ENCODE results near the gene RPS2.

RPS2 gene

DNA sequence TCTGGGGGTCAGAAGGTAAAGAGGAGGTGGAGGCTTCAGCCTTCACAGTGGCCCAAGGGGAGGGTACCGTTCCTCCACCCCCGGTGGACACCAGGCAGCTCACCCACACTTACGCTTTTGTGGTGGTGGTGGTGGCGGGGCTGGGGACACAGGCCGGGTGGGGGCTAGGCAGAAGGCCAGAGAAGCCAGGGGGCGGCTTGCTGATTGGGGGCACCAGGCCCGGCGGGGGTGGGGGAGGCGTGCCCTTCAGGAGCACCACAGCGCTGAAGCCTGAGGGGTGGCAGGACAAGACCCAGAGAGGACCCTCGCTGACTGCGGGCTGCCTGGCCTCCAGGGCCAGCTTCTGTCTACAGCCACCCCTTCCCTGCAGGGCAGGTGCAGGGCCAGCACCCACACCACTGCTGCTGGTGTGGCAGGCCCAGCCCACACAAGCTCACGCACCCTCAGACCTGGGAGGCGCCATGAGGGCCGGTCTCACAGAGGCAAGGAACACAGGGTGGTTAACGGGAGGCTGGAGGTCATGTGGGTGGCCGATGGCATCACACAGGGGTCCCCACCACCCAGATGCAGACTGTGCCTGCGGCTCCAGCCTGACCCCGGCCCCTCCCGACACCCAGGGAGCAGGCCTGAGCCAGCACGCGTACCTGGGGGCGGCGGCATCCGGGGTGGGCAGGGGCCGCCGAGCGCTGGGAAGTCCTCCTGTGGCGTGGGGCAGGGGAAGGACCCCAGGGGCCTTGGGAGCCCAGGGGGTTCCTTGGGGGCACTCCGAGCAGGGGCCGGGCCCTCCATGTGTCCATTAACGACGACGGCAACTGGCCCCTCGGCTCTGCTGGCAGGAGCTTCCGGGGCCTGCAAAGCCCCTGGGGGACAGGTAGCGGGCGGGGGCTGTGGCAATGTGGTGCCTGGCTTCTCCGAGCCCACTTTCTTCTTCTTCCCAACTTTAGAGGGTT is 34.5 kb upstream of the RPS2 start:
- DNase-seq (ENCODE audit: low read depth): no peak

DNA sequence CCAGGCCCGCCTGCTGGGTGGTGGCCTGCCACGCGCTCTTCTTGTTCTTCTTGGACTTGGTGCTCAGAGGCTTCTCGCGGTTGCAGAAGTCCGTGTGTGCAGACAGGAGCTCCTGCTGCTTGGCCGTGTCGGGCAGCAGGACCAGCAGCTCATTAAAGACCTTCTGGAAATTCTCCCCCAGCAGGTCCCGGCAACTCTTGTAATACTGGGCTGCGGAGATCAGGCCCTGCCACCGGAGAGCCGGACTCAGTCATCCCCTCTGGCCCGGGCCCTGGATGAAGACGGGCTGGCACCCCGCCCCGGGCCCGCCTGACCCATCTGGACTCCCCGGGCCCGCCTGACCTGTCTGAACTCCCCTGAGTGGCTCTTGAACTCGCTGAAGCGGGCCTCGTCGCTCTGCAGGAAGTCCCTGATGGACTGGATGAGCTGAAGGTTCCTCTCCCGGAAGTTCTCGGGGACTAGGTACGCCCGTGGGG is 33.8 kb upstream of the RPS2 start:
- DNase-seq (ENCODE audit: low read depth): no peak

DNA sequence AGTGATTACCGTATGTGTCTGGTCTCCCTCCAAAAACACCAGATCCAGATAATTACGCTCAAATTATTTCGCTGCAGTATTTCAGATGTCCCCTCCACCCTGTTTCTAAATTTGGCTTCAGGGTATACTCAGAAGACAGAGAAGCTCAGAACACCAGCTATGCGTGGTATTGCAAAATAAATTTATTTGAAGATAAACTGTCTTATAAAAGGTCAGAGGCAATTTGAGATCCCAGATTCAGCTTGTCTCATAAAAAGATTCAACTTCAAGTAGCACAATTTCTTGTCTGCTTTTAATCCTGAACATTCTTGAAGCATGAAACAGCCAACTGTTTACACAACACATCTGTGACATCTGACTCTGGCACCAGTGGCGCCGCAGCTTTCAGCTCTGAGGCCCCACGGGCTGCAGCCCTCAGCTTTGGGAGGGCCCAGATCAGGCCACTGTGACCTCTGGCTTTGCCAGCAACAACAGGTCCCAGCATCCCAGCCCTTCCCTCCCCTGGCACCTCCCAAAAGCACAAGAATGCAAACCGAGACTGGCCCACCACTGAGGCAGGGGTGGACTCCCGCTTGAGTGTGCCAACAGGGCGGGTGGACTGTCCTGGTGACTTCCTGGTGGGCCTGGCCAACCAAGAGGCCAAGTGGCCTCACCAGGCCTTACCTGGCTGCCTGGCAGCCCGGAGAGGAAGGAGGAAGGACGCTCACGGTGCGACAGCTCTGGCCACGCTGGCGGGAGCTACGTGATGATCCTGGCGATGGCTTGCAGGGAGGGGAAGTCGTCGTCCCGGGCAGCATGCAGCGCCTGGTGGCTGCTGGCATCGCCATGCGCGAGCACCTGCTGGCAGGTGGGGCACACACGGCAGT is 33.1 kb upstream of the RPS2 start:
- DNase-seq (ENCODE audit: low read depth): no peak

DNA sequence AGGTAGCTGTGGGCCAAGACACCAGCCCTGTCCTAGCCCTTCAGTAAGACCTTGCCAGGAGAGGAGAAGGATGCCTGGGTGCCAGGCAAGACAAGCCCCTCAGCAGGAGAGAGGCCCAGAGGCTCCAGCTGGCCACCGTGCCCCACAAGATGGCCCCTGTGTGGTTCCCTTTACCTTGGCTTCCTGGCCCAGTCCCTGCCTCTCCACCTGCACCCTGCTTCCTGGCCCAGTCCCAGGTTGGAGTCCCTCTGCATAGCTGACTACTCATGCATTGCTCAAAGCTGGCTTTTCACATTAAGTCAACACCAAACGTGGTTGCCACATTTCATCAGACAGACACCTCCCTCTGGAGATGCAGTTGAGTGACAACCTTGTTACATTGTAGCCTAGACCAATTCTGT is 29.1 kb upstream of the RPS2 start:
- no peak for DNase-seq (ENCODE audit: low read depth)

DNA sequence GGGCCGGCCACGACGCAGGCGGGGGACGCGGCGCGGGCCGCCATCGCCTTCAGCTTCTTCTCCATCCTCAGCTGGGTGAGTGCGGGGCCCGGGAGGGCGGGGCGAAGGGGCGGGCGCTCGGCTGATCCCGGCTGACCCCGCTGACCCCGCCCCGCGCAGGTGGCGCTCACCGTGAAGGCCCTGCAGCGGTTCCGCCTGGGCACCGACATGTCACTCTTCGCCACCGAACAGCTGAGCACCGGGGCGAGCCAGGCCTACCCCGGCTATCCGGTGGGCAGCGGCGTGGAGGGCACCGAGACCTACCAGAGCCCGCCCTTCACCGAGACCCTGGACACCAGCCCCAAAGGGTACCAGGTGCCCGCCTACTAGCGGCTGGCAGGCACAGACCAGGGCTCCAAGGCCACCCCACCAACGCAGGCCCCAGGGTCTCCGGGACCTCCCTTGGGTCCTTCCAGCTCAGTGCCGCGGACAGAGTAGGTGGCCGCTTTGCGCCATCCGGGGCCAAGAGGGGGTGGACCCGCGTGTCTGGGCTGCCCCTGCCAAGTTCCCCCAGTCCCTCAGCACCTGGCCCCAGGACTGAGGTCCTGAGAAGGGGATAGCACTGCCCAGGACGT is 28.2 kb upstream of the RPS2 start:
- no peak for DNase-seq (ENCODE audit: low read depth)

DNA sequence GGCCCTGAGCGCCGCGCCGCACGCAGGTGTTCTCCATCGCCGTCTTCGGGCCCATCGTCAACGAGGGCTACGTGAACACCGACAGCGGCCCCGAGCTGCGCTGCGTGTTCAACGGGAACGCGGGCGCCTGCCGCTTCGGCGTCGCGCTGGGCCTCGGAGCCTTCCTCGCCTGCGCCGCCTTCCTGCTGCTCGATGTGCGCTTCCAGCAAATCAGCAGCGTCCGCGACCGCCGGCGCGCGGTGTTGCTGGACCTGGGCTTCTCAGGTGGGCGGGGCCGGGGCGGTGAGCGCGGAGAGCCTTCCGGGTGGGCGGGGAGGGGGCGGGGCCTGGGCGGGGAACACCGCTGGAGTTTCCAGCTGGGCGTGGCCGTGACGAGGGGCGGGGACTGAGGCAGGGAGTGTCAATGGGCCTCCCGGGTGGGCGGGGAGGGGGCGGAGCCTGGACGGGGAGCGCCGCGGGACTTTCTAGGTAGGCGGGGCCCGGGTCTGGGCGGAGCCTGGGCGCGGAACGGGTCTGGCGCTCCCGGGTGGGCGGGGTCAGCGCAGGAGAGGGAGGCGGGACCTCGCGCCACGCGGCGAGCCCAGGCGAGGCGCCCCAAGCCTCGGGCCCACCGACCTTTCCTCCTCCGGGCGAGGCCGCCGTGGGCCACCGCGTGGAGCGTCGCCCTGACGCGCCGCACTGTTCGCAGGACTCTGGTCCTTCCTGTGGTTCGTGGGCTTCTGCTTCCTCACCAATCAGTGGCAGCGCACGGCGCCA is 27.5 kb upstream of the RPS2 start:
- DNase-seq (ENCODE audit: low read depth): peak; percentile 96

DNA sequence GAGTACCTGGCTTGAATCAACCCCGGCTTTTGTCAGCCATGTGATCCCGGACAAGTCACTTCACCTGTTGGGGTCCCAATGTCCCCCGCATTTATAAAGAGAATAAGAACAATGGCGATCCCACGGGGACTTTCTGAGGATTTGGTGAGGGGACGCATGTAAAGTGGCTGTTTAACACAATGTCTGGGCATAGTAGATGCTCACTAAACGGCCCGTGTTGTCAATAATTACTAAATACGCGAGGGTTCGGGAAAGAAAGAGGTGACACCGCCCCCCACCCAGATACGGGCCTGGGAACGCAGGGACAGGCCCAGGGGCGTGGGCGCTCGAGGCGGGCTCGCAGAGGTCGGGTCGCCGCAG is 26.9 kb upstream of the RPS2 start:
- no peak for DNase-seq (ENCODE audit: low read depth)

DNA sequence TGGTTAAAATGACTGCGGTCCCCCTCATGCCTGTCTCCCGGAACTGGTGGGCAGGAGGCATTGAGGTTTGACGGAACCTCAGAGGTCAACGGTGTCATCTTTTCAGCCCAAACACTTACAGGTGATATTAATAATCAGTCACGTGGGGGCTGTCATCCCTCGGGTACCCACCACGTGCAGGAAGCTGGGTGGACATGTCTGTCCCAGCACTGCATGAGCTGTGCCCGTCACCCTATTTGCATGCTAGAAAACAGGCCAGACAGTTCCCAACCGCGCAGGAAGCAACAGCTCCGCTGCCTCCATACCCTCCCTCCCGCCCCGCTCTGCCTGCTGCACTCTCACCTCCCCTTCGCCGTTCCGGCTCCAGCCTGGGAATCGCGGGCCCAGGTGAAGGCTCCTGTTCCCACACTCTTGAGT is 26.5 kb upstream of the RPS2 start:
- DNase-seq (ENCODE audit: low read depth): no peak

DNA sequence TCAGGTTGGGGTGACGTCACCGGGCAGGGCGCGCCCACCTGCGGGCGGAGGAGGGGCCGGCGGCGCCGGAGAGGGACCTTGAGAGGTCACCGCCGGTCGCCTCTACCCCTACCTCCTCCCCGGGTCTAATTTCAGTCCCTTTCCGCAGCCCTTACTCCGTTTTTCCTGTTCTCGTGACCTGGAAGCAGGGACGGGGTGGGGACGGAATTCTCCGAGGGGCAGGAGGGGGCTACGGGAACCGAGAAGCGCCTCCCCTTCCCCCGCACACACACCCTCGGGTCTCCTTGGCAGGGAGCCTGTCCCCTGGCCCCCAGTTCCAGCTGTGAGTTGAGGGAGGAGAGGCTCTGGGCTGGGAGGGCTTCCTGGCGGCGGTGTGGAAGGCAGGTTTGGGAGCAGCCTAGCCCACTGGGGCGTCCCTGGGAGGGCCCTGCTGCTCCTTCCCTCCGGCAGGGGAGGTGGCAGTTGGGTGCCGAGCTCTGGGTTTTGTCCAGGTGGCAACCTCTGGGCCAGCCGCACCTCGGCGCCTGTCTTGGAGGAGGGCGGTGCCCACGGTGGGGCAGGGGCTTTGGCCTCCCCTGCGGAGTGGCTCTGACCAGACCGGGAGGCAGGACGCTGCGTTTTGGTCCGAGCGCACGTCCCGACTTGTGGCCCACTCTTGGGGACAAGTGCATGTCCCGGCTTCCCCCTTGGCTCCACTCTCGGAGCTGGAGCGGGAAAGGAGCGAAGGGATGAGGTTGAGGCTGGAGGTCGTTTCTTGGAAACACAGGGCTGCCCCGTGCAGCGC is 25.9 kb upstream of the RPS2 start:
- DNase-seq (ENCODE audit: low read depth): no peak

DNA sequence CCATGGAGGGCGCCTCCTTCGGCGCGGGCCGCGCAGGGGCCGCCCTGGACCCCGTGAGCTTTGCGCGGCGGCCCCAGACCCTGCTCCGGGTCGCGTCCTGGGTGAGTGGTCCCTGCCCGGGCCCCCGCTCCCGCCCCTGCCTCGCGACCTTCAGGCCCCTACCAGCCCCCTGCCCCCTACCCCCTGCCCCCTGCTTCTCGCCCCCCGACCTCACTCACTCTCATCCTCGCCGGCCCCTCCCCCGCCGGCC is 25.4 kb upstream of the RPS2 start:
- DNase-seq (ENCODE audit: low read depth): no peak

DNA sequence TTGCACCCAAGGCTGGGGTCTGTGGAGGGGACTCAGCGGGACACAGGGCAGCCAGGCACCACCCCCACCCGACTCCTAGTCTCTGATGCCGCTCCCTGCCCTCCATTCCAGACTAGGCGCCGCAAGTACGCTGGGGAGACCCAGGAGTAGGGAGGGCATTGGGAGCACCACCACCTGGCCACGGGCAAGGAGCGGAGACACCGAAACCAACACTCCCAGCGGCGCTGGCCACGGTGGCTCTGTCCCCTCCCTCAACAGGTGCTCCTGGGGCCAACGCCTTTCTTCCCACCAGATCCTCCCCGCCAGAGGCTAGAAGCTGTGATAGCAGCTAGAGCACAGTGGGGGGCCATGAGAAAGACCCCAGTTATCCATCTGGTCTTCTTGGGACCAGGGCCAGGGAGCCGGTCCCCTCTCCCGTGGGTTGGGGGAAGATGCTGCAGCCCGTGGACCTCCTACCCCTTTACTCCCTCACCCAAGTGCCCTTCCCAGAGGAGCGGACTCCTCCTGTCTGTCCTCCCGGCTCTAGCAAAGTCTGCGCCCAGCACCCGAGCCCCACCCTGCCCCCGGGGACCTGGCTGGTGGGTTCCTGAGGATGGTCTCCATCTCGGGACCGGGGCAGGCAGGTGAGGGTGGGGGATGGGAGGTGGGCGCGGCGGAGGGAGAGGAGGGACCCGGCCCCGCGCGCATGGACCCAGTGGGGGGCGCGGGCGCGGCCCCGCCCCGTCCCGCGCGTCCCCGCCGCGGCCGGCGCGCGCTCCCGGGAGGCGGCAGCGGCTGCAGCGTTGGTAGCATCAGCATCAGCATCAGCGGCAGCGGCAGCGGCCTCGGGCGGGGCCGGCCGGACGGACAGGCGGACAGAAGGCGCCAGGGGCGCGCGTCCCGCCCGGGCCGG is 24.8 kb upstream of the RPS2 start, which contains the start of gene SYNGR3:
TSS of gene SYNGR3 (plus strand) at position 762 of the 892 bp plus-strand sequence. CDS start 133 bp downstream, outside the sequence.
- no peak for DNase-seq (ENCODE audit: low read depth)

DNA sequence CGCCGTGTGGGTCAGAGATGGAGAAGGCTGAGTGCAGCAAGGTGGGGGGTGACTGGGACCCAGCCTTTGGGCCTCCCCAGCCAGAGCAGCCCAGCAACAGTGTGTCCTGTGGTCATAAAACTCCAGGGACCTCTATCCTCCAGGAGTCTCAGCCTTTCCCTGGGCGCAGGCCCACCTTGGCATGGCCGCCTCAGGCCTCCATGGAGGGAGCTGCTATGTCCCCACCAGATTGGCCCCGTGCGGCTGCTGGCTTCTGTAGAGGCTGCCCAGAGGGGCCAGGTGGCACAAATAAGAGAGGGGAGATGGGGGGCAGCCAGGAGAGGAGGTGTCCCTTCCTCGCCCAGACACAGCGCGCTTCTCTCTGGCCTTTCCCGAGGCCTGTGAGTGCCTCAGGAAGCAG is 22.6 kb upstream of the RPS2 start:
- no peak for DNase-seq (ENCODE audit: low read depth)

DNA sequence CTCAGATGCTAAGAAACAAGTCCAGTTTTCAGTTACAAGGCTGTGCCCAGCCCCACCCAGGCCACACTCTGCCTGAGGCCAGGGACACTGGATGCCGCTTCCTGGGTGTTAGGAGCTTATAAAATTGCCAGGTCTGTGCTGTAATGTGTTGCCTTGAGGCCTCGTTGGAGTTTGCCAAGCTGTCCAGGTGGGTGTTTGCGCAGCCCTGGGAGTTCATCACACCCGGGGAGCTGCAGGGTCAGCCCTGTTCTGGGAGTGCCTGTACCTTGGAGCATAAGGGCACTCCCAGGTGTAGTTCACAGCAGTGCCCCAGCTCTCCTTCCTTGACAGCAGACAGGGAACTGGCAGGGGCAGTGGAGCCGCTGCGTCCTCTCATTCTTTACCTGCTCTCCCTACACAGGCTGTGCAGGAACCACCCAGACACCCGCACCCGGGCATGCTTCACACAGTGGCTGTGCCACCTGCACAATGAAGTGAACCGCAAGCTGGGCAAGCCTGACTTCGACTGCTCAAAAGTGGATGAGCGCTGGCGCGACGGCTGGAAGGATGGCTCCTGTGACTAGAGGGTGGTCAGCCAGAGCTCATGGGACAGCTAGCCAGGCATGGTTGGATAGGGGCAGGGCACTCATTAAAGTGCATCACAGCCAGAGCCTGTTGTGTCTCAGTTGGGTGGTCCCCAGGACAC is 21.0 kb upstream of the RPS2 start:
- DNase-seq (ENCODE audit: low read depth): no peak

DNA sequence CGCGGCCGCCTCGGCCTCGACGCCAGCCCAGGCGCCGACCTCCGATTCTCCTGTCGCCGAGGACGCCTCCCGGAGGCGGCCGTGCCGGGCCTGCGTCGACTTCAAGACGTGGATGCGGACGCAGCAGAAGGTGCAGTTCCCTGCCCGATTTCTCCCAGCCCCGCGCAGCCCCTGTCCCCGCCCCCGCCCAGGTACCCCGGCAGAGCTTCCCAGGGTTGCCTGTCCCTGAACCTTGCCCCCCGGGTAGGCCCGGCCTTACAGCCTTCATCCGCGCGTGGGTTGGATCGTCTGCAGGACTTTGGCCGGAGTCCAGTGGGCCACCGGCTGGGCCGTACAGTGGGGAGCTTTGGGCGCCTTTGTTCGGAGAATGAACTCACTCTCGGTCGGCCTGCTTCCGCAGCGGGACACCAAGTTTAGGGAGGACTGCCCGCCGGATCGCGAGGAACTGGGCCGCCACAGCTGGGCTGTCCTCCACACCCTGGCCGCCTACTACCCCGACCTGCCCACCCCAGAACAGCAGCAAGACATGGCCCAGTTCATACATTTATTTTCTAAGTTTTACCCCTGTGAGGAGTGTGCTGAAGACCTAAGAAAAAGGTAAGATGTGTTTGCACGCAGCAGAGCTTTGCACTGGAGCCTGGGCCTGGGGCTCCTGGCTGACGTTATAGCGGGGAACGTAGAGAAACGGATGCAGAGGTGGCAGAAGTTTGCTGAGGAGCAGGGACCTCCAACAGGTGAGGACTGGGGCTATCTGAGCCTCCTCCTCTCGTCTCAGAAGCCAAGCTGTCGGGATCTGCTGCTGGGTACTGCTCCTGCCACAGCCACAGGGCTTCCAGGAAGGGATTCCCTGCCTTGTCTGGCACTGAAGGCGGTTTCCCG is 20.0 kb upstream of the RPS2 start:
- DNase-seq (ENCODE audit: low read depth): no peak

DNA sequence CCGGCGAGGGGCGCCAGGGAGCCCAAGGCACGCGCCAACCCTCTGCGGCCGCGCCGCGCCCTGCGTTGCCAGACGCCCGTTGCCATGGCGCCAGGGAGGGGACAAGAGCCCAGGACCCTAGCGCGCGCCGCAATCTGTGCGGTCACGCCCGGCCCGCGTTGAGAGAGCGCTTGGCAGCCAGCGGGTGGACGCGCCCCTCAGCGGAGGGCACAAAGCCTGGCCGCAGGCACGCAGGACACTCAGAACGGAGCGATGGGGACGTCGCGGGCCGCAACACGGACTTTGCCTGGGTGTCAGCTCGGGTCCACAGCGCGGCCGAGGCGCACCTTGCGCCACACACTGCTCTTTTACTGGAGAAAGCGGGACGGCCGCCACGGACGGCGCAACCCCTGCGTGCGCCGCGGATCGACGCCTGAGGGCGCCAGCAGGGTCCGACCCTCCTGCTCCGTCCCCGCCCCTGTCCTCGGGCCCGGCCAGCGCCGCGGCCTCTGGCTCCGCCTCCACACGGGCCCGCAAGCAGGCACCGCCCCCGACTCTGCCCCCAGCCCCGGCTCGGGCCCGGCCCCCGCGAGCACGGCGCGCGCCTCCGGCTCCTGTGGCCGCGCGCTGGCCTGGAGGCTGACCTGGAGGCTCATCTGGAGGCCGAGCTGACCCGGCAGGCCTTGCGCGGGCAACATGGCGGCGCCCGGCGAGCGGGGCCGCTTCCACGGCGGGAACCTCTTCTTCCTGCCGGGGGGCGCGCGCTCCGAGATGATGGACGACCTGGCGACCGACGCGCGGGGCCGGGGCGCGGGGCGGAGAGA is 19.1 kb upstream of the RPS2 start, which contains the start of gene GFER:
TSS of gene GFER (plus strand) at position 650 of the 803 bp plus-strand sequence. CDS start at position 676, 26 bp downstream.
- DNase-seq (ENCODE audit: low read depth): peak; percentile 83

DNA sequence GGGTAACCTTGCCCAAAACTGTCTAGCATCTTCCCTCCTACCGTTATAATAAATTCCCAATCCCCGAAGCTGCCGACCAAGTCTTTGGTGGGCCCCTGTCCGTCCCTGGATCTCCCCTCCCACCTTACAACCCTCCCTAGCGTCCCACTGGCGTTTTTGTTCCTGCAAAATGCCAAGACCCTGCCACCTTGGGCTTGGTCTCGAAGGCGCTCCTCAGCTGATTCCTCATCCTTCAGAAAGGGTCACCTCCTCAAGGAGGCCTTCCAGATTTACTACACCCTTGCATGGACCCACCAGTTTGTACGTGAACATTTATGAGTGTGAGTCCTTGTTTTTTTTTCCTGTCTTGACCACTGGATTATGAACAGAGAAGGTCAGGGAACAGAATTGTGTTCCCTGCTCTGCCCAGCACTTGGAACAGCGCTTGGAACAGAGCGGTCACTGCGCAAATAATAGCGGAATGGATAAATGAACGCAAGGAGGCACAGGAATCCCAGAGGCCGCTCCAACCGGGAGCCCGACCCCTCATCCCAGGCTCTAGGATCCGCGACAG is 18.4 kb upstream of the RPS2 start:
- DNase-seq (ENCODE audit: low read depth): no peak

DNA sequence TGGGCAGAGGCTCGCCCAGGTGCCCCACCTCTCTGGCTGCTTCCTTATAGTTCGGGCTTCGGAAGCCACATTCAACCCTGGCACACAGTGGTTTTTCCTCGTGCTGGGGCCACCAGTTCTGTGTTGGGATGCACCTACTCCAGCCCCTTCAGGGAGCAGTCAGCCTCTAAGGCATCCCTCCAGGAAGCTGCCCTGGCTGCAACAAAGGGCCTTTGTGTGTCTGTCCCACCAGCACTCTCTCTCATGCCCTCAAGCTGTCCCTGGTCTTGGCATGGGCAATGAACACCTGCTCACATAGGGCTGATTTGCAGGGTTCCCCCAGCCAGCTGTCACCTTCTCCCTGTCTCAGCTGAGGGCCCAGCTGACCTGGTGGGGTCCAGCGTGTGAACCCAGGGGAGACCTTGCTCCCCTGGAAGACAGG is 17.4 kb upstream of the RPS2 start:
- no peak for DNase-seq (ENCODE audit: low read depth)
